GM18868 (cell line): ENCODE data around the gene PER1.
A peak's percentile ranks its signal among the peaks of the same experiment; 100 is the strongest.

Experiments
- ATAC-seq: cut with Tn5 transposase; IDR thresholded peaks from one replicate; pipeline ENCODE4 v1.9.1; 2021; ENCODE audit warnings: mild to moderate bottlenecking, moderate library complexity; ENCODE audit not compliant: unreplicated experiment

Gene PER1

GRCh38 chr17:8142887-8143580, 9.2 kb downstream of the PER1 start:
- ATAC-seq = no peak

DNA sequence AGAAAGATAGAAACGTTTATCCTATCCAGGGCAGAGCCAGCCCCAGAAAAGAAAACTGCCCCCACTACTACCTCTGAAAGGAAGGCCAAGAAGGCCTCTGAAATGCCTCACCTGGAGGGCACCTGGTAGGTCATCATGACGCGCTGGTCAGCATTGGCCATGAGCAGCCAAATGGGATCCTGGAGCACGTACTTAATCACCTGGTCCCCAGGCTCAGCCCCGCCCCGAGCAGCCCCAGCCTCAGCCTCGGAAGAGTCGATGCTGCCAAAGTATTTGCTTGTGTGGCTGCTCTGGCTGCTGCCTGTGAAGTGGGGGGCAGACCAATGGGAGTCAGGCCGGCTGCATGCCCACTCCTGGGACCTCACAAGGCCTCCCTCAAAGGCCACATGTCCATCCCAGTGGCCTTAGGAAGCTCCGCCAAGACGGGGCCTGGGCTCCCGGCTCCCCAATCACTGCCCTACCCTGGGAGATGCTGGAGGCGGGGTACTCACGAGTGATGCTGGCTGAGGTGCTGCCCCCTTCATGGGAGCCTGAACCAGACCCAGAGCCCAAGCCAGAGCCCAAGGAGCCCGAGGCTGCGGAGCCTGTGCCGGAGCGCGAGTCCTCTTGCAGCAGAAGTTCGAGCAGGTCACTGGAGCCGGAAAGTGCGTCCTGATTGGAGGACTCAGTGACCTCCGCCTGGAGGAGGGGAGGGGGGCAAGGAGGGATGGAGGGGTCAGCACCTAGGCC, 9.9 kb downstream of the PER1 start:
- ATAC-seq = no peak

GRCh38 chr17:8141741-8142140, 10.5 kb downstream of the PER1 start:
- ATAC-seq = no peak

DNA sequence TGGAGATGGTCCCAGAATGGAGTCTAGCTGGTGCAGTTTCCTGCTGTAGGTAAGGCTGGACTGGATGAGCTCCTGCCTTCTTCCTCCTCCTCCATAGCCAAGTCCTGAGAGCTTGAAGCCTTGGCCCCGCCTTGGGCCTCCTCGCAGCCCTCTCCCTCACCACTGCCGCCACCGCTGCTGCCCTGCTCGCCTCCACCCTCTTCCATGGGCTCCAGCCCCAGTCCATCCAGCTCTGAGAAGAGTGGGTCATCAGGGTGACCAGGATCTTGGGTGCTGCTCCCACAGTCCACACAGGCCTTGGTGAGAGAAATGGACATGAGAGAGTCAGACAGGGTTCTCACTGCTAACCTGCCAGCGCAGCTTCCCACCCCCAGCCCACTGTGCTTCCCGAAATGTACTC, 11.2 kb downstream of the PER1 start:
- no peak for ATAC-seq

- no peak for ATAC-seq
Measured at GRCh38 chr17:8140065-8141029, 11.9 kb downstream of the PER1 start.

DNA sequence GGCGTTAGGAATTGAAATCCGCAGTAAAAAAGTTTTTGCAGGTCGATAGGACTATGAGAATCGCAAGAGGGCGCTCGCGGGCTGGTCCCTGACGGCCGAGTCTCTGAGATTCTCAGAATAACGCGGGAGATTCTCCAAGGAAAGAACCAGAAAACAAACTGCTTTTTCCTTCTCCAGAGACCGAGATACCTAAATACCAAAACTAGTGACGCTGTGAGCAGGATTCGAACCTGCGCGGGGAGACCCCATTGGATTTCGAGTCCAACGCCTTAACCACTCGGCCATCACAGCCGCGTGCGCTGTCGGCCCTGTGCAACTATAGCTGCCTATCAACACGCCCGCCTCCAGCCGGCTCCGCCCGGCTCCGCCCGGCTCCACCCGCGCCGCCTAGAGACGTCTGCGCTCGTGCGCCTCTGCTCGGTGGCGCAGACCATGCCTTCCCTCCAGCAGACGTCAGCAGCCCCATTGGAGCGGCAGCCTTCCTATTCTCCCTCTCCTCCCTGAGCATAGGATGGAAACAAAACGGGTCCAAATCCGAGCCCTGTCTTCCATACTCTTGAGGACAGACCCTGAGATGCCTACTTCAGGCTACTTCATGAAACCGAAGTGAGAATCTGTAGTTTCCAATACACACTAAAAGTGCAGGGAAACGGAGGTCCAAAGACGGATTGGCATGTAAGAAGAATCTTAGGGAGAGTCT, 13.4 kb downstream of the PER1 start:
- ATAC-seq = peak; percentile 90

DNA sequence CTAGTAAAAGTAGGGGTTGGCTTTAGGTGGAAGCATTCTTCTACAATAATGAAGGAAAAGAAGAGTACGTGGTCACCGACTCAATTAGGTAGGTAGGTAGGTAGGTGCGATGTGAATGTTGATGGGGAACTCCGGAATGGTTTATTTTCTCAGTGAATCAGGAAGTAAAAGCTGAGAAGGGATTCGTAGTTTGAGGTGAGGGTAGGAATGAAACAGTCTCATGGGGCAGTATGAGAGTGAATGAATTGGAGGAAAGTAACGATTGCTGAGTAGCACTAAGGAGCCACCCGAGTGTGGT, 13.9 kb downstream of the PER1 start:
- no peak for ATAC-seq

DNA sequence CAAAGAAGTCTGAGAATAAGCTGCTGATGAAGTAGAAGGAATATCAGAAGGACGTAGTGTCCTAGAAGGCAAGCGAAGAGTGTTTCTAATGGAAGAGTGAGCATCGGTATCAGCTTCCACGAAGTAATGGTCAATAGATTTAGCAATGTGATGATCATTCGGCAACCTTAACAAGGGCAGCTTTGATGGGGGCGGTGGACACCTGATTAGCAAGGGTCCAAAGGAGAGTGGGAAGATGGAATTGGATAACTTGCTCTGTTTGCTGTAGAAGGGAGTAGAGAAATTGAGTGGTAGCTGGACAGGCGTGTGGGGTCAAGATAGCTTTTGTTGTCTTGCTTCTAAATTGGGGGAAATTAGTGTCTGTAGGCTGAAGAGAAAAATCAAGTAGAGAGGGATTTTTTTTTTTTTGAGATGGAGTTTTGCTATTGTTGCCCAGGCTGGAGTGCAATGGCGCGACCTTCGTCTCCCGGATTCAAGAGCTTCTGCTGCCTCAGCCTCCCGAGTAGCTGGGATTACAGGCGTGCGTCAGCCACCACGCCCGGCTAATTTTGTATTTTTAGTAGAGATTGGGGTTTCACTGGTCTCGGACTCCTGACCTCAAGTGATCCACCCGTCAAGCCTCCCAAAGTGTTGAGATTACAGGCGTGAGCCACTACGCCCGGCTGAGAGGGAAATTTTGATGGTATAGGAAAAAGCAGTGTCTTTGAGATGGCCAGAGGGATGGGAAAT, 14.4 kb downstream of the PER1 start:
- ATAC-seq = no peak

GRCh38 chr17:8133941-8134340, 18.3 kb downstream of the PER1 start:
- ATAC-seq = no peak

GRCh38 chr17:8133399-8133798, 18.8 kb downstream of the PER1 start:
- no peak for ATAC-seq

- no peak for ATAC-seq
Measured at GRCh38 chr17:8131844-8132441, 20.3 kb downstream of the PER1 start.

DNA sequence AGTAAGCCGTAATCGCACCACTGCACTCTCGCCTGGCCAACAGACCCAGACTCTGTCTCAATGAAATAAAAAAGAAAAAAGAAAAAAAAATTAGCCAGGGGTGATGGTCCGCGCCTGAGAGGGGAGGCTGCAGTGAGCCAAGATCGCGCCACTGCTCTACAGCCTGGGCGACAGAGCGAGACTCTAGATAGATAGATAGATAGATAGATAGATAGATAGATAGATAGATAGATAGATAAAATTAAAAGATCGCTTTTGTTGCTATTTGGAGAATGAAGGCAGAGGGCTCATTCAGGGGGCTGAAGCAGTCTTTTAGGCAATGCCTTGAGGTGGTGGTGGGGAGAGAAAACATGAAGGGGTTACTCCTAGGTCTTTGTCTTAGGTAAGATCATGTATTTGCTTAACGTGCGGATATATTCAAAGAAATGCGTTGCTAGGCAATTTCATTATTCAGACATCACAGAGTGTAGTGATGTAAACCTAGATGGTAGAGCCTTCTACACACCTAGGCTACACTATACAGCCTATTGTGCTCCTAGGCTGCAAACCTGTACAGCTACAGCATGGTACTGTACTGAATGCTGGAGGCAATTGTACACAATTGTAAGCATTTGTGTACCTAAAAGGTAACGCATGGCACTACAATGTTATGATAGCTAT, 23.9 kb downstream of the PER1 start:
- ATAC-seq = no peak

GRCh38 chr17:8126491-8127066, 25.6 kb downstream of the PER1 start:
- ATAC-seq = peak; percentile 39

DNA sequence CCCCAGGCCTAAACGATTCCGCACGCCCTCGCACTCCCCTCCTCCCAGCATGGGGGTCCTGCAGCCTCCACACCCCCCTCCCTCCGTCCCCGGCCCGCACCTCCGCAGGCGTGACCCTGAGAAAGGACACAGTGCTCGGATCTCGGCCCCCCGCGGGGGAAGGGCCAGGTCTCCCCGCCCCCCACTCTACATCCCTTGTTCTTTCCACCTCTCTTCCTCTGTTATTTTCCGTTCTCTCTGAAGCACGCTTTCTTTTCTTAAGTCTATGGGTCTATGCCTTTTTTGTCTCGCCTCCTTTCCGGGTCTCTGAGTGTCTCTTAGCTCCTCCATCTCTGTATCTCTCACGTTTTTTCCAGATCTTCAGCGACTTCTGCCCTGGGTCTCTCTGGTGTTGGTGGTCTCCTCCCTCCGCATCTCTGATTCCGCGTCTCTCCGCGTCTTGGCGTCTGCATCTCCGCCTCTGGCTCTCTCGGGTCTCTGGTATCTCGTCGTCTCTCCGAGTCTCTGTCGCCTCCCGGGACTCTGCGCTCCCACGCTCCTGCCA, 26.2 kb downstream of the PER1 start:
- ATAC-seq = peak; percentile 4

GRCh38 chr17:8125154-8125946, 26.9 kb downstream of the PER1 start:
- ATAC-seq = no peak

DNA sequence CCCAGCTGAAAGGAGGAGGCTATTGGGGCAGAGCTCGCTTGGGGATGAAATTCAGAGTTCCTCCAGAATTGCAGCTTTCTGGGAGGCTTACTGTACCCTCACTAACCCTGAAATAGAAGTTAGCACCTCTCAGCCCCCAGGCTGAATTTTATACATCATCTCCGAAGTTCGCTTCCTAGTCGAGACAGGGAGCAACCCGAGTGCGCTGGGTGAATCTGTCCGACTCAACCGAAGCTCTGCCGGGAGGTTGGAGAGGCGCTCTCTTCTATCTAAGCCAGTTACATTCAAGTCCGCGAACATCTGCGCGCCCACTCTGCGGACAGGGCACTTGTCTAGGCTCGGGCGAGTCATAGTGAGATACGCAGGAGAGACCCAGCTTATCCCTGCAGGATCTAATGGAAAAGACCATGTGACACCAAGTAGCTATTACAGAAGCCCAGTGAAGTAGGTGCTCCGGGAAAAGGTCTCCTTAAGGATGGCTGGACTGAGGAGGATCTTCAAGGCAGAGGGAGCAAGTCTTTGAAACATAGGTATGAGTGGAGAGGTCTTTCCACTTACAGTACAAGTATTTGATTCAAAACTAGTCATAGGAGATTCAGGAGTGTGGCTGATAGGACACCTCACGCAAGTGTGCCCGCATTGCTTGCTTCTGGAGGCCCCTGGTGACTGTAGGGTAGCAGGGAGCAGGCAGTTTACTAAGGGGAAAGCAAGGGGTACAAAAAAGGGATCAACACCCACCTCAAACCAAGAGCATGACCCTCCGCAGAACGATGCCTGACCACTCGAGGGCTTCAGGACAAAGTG, 27.7 kb downstream of the PER1 start:
- no peak for ATAC-seq

GRCh38 chr17:8123695-8124349, 28.4 kb downstream of the PER1 start, which contains the start of gene HES7:
TSS of gene HES7 (minus strand) at chr17:8124106. CDS start at chr17:8124084, 22 bp downstream.
- ATAC-seq = no peak
